GM12801 (cell line): Measurements from ENCODE around the gene THOC2.

Source experiments
- CTCF ChIP-seq: IDR thresholded peaks from one replicate; pipeline ENCODE4 v1.5.1; 2011; ENCODE audit warnings: control low read depth; ENCODE audit not compliant: insufficient read length; ENCODE audit errors: extremely low read depth

THOC2 gene

GRCh38 chrX:123695242-123695641 lies 37.6 kb downstream of the THOC2 start:
- no peak for TF ChIP-seq CTCF

GRCh38 chrX:123691776-123692175 lies 41.1 kb downstream of the THOC2 start:
- no peak for TF ChIP-seq CTCF

GRCh38 chrX:123688524-123688923 lies 44.3 kb downstream of the THOC2 start:
- TF ChIP-seq CTCF = no peak

GRCh38 chrX:123685232-123685631 lies 47.6 kb downstream of the THOC2 start:
- no peak for TF ChIP-seq CTCF

- no peak for TF ChIP-seq CTCF
Measured at GRCh38 chrX:123682186-123682585, 50.7 kb downstream of the THOC2 start.

GRCh38 chrX:123675154-123675553 lies 57.7 kb downstream of the THOC2 start:
- TF ChIP-seq CTCF = no peak

- TF ChIP-seq CTCF = no peak
Measured at GRCh38 chrX:123673813-123674212, 59.0 kb downstream of the THOC2 start.

- no peak for TF ChIP-seq CTCF
Measured at GRCh38 chrX:123665197-123665596, 67.7 kb downstream of the THOC2 start.
